Choroid plexus epithelial cell (primary cell): ENCODE results near the gene HCAR2.
"Not testable (repeated sequence)": the region's sequence is repeated elsewhere in the genome, so short reads cannot be mapped to it uniquely, and the experiment has no call there.

Experiments used
- DNase-seq: peaks from one replicate; pipeline ENCODE4 v3.0.0-alpha.2; 2010; ENCODE audit warnings: low read depth
- H3K4me3 ChIP-seq: 2 replicates; pipeline ENCODE4 v1.5.1; 2011; ENCODE audit warnings: low read depth, mild to moderate bottlenecking, control low read depth, low read length, moderate library complexity
- CTCF ChIP-seq: conservative IDR thresholded peaks from 2 replicates; pipeline ENCODE4 v1.5.1; 2011; ENCODE audit warnings: low read depth, mild to moderate bottlenecking, control low read depth, inconsistent platforms, low read length, moderate library complexity

HCAR2 gene

GRCh38 chr12:122725452-122726079 is 22.4 kb upstream of the HCAR2 start:
- DNase-seq: no peak
- TF ChIP-seq CTCF: no peak
- H3K4me3 ChIP-seq: no peak overlapping the region

- no peak for DNase-seq
- H3K4me3 ChIP-seq: no peak overlapping the region
- no peak for TF ChIP-seq CTCF
Observed at GRCh38 chr12:122724641-122725243, 21.6 kb upstream of the HCAR2 start.

- no peak overlapping the region for H3K4me3 ChIP-seq
- no peak for TF ChIP-seq CTCF
- no peak for DNase-seq
Observed at GRCh38 chr12:122722387-122722786, 19.2 kb upstream of the HCAR2 start.

- TF ChIP-seq CTCF: no peak
- H3K4me3 ChIP-seq: no peak overlapping the region
- peak; percentile 77 for DNase-seq
Observed at GRCh38 chr12:122721057-122721545, 17.9 kb upstream of the HCAR2 start.

- not testable (repeated sequence) for H3K4me3 ChIP-seq, DNase-seq
Observed at GRCh38 chr12:122716658-122717057, 13.5 kb upstream of the HCAR2 start, which contains the start of gene HCAR3. Gene HCAR3, minus strand, starts transcription at chr12:122716811. Its CDS starts 74 bp downstream, at chr12:122716737.

GRCh38 chr12:122715211-122715610 is 12.1 kb upstream of the HCAR2 start:
- H3K4me3 ChIP-seq: not testable (repeated sequence)
- peak; percentile 31 for DNase-seq

- H3K4me3 ChIP-seq: not testable (repeated sequence)
Observed at GRCh38 chr12:122713491-122714188, 10.5 kb upstream of the HCAR2 start.

GRCh38 chr12:122711266-122711665 is 8.1 kb upstream of the HCAR2 start:
- H3K4me3 ChIP-seq, DNase-seq: not testable (repeated sequence)

More at GRCh38 chr12:122713491-122714188, 10.5 kb upstream of the HCAR2 start:
- DNase-seq: not testable (repeated sequence)

- DNase-seq, H3K4me3 ChIP-seq: not testable (repeated sequence)
Observed at GRCh38 chr12:122710341-122710740, 7.2 kb upstream of the HCAR2 start.

- H3K4me3 ChIP-seq, DNase-seq: not testable (repeated sequence)
Observed at GRCh38 chr12:122709287-122709686, 6.1 kb upstream of the HCAR2 start.

- not testable (repeated sequence) for H3K4me3 ChIP-seq, DNase-seq
Observed at GRCh38 chr12:122703841-122704240, 684 bp upstream of the HCAR2 start.

GRCh38 chr12:122701481-122701880 is 1.7 kb downstream of the HCAR2 start:
- not testable (repeated sequence) for DNase-seq, H3K4me3 ChIP-seq

- not testable (repeated sequence) for DNase-seq, H3K4me3 ChIP-seq
Observed at GRCh38 chr12:122700038-122700710, 3.0 kb downstream of the HCAR2 start.
